NCI-H1436 (cell line): ENCODE results near the gene PLAAT4.
A peak's percentile ranks its signal among the peaks of the same experiment; 100 is the strongest.
"Not testable (repeated sequence)": the region's sequence is repeated elsewhere in the genome, so short reads cannot be mapped to it uniquely, and the experiment has no call there.

Source experiments
- DNase-seq: peaks from one replicate; lab custom pipeline; 2025; lab: John Stamatoyannopoulos, UW

The PLAAT4 gene

DNA sequence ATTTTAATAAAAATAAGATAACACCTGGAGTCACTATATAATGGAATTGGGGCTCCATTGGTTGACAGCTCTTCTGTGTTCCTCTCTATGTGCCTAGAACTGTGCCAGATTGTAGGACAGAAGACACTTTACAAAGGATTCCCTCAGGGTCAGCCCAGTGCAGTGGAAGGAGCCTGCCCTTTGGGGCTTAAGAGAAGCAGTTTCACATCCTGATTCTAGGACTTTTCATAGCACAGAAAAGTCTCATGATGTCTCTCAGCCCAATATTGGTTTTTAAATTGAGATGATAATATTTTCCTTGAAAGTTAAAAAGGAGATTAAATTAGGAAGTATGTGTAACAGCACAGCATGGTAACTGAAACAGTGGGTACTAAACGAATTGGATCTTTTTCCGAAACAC, 7.1 kb downstream of the PLAAT4 start:
- DNase-seq: no peak

- no peak for DNase-seq
These were observed 10.5 kb downstream of the PLAAT4 start for GRCh38 chr11:63547061-63547460.

GRCh38 chr11:63548178-63548577, 11.6 kb downstream of the PLAAT4 start:
- no peak for DNase-seq

- no peak for DNase-seq
These were observed 12.8 kb downstream of the PLAAT4 start for GRCh38 chr11:63549411-63549810.

DNA sequence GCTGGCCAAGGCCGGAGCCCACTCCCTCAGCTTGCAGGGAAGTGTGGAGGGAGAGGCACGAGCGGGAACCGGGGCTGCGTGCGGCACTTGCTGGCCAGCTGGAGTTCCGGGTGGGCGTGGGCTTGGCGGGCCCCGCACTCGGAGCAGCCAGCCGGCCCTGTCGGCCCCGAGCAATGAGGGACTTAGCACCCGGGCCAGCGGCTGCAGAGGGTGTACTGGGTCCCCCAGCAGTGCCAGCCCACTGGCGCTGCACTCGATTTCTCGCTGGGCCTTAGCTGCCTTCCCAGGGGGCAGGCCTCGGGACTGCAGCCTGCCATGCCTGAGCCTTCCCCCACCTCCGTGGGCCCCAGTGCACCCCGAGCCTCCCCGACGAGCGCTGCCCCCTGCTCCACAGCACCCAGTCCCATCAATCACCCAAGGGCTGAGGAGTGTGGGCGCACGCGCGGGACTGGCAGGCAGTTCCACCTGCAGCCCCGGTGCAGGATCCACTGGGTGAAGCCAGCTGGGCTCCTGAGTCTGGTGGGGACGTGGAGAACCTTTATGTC, 13.6 kb downstream of the PLAAT4 start:
- not testable (repeated sequence) for DNase-seq

GRCh38 chr11:63551091-63551888, 14.7 kb downstream of the PLAAT4 start:
- no peak for DNase-seq

- DNase-seq: no peak
These were observed 15.3 kb downstream of the PLAAT4 start for GRCh38 chr11:63551889-63552266.

DNA sequence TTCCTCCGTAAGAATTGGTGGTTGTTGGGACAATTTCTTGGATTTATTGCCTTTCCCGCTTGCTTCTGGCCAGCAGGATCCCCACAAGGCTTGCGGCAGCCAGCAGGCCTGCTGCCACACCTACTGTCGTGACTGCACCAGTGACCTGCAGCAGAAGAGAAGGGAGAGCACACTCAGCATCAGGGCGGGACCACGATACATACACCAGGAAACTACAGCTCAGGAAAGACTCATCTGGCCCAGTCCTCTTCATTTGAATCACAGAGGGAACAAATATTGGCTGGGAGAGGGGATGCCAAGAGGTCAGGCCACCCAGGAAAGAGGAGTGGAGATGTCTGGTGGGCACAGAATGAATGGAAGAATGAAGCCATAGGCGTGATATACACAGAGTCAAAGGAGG, 16.3 kb downstream of the PLAAT4 start:
- no peak for DNase-seq

DNA sequence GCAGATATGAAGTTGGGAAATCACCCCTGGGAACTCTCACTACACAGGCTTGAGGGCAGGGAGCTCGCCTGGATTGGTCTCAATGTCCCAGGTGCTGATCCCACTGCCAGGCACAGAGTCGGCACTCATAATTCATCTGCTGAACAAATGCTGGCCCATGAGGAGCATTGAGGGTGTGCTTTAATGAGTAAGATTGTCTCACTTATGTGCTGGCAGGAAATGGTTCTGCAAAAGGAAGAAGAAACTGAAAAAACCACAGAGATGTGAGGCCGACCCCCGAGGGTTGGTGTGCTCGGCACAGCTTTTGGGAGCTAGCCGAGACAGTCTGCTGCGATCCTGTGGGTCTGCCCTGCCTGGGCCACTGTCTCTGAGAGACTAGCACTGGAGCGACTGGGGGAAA, 17.2 kb downstream of the PLAAT4 start:
- no peak for DNase-seq

DNA sequence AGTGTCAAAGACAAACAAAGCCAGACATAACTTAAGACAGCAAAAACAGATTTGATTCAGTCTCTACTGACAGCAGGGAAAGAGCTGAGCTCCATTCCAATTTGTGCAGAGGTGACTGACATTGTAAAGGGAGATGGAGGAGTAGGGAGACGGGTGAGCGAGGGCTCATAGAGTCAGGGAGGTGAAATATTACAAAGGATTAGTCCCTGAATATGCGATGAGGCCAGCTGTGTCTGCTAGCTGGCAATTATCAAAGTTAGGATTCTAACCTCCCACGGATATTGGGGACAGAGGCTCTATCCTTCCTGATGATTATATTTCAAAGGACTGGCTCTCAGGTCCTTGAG, 18.2 kb downstream of the PLAAT4 start:
- no peak for DNase-seq

DNA sequence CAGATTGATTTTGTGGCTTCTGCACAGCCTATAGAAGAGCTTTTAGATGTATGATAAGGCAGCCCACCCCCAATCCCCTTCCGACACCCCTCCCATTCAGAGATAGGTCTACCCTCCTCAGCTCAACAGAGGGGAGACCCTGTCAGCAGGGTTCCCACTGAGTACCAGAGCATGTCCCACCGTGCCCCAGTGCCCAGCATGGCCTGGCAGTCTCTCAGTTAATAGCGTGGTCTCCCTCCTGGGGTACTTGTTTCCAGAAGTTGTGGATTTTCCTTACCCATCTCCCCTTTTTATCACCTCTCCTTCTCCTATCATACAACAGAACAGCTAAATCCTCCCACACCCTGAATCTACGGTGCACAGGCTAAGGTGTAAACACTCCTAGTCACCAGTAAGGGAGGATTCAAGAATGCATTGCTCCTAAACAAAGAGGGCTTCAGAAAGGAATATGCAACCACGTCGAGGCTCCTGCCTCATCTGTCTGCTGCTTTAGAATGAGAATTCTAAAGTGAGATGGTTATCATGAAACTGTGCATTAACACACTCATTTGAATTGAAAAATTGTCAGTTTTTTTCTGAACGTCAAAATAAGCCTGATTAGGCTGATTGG, 19.9 kb downstream of the PLAAT4 start:
- no peak for DNase-seq

GRCh38 chr11:63557570-63557969, 21.0 kb downstream of the PLAAT4 start:
- no peak for DNase-seq

- no peak for DNase-seq
These were observed 22.0 kb downstream of the PLAAT4 start for GRCh38 chr11:63558459-63559157.

DNA sequence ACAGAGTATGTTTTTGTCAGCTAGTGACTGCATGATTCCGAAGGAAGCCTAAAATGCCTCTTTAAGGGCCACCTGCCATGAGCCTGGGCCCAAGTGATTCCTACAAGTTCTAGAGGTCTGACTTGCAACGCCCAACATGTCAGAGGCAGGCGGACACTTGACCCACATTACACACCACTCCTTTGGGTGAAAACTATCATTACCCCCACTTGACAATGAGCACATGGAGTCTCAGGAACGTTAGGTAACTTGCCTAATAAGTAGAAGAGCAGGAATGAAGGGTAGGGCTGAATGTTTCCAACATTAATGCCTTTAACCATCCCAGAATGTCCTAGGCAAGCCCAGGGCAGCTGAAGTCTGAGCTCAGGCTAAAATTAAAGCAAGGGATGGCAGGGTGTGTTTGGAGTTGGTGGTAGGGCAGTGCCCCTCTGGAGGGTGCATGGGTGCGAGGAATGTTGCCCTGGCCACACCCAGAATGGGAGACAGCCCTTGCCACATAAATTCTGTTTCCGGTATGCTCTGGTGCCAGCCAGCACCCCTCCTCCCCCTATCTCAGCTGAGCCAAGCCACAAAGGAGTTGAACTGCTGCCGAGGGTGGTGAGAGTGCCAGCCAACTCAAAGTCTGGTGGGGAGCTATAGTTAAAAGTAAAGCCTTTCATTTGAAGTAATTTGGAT, 24.0 kb downstream of the PLAAT4 start:
- no peak for DNase-seq

DNA sequence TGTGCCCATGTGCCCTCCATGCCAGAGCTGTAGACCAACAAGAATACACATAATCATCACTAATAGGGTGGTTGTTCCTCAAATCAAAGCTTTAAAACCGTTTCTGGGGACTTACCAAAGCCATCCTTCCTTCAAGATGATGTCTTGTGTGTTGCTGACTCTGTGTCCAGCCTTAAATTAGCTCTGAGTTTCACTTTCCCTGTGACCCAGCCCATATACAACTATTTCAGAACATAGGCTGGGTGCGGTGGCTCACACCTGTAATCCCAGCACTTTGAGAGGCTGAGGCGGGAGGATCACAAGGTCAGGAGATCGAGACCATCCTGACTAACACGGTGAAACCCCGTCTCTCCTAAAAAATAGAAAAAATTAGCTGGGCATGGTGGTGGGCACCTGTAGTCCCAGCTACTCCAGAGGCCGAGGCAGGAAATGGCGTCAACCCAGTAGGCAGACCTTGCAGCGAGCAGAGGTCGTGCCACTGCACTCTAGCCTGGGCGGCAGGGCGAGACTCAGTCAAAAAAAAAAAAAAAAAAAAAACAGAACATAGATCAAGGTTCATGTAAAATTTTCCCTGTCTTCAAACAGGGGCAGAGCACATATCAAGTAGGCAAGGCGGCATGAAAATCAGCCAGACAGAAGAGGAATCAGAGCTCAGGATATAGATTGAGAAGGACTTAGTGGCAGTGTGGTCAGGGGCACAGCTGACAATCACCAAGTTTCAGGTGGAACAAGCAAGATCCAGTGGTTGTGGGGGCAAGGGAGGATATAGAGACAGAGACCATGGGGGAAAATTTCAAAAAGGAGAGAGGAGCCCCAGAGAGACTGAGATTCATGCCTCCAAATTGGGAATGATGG, 26.8 kb downstream of the PLAAT4 start, which contains the start of gene PLAAT2:
Gene PLAAT2 (minus strand): TSS at position 179 of the 855 bp plus-strand sequence. CDS start 55 bp downstream, at position 124.
- DNase-seq: no peak

DNA sequence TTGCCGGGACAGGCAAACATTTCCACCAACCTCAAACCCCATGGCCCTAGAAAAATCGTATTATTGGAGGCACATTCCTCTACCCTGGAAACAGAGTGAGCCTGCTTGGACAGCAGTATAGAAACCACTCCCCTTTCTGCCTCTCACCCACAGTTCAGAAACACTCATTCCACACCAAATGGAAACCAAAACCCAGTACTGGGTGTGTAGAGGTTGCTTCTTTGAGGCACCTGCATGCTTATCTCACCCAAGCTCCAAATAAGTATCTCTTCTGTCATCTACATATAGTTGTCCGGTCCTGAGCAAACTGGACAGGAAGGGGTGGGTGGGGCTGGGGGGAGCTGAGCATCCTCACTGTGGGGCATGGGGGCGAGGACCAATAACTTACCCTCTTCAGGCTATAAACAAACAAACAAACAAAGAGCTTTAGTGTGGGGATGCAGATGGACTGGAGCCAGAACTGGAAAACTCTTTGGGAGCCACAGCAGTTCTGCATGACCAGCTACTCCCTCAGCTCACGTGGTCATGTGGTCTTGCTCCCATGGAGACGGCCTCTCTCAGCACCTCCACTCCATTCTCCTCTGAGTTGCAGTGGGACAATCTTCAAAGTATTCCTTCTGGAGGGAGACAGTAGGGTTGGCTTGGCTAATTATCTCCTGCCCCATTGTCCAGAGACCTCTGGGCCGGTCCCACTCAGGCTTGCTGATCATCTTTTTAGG, 27.6 kb downstream of the PLAAT4 start:
- no peak for DNase-seq

GRCh38 chr11:63564784-63565350, 28.3 kb downstream of the PLAAT4 start:
- no peak for DNase-seq

GRCh38 chr11:63567044-63567840, 30.6 kb downstream of the PLAAT4 start:
- DNase-seq: peak; percentile 55

- DNase-seq: no peak
These were observed 33.0 kb downstream of the PLAAT4 start for GRCh38 chr11:63569570-63569969.
